Testis (tissue), 3 donors: Measurements from ENCODE around the gene TRPM3. TPM values are rescaled to one million over a fixed set of nuclear protein-coding genes. Genes with fewer than 3 reads are reported as not detected.

ENCODE experiments used
- DNase-seq: peaks from one replicate; pipeline ENCODE4 v3.0.0-alpha.2; 2019
- H3K27ac ChIP-seq, 2 donors: fragments of 200-600 bp; sonication (generic); one replicate each; pipeline ENCODE4 v1.5.1; 2019
- H3K27me3 ChIP-seq: fragments of 200-600 bp; sonication (generic); one replicate; pipeline ENCODE4 v1.5.1; 2019
- H3K36me3 ChIP-seq: fragments of 200-600 bp; sonication (generic); one replicate; pipeline ENCODE4 v1.5.1; 2017; ENCODE audit warnings: low read depth; ENCODE audit errors: missing control alignments
- H3K4me1 ChIP-seq: fragments of 200-600 bp; sonication (generic); one replicate; pipeline ENCODE4 v1.5.1; 2019
- H3K4me3 ChIP-seq, 2 donors: fragments of 200-600 bp; sonication (generic); one replicate each; pipeline ENCODE4 v1.5.1; 2017 to 2019
- H3K9me3 ChIP-seq: fragments of 200-600 bp; sonication (generic); one replicate; pipeline ENCODE4 v1.5.1; 2017
- POLR2A ChIP-seq: fragments of 450-650 bp; IDR thresholded peaks from one replicate; pipeline ENCODE4 v1.6.1; 2017; ENCODE audit warnings: antibody characterized with exemption, mild to moderate bottlenecking, moderate library complexity
- WGBS, 2 donors: methylation state at CpG; one replicate each; pipeline ENCODE4 v1.1.5; 2018; 5-methylcytosine and 5-hydroxymethylcytosine counted together
- intact Hi-C: fragments of 100-400 bp; cut with DNase I; formaldehyde crosslinking; loops from one replicate; pipeline ENCODE4 v1.15.1; 2023; ENCODE audit warnings: low total_unique reads
- polyA plus RNA-seq: library from polyadenylated mRNA; stranded (reverse); fragments of 350-450 nt; fragmentation: Illumina TruSeq; extraction: RNeasy Lipid Tissue Mini Kit (QIAGEN cat#74804); gene quantifications from one replicate; pipeline ENCODE4 v1.2.3, GENCODE V29; 2014; ENCODE audit warnings: low read depth, low replicate concordance; ENCODE audit not compliant: insufficient read depth
- total RNA-seq, 2 donors: library from RNA; depleted of rRNA; stranded (reverse); fragments of >200 nt; gene quantifications; one replicate each; pipeline ENCODE4 v1.2.3, GENCODE V29; 2016
- TF ChIP-seq, protein P1 (sequence below), 3 experiments: fragments of 450-650 bp in 2 of 3; fragments of 200-600 bp in 1 of 3; sonication (generic) in 1 of 3; IDR thresholded peaks; one replicate each; pipeline ENCODE4 v1.5.1; 2016 to 2019; ENCODE audit warnings: antibody characterized with exemption in 3 of 3, mild to moderate bottlenecking in 2 of 3, moderate library complexity in 1 of 3

The TRPM3 gene
- total and polyA plus RNA-seq, 3 donors from 2014 or later: 4.1 to 54.3 (median 43.9) TPM

DNA sequence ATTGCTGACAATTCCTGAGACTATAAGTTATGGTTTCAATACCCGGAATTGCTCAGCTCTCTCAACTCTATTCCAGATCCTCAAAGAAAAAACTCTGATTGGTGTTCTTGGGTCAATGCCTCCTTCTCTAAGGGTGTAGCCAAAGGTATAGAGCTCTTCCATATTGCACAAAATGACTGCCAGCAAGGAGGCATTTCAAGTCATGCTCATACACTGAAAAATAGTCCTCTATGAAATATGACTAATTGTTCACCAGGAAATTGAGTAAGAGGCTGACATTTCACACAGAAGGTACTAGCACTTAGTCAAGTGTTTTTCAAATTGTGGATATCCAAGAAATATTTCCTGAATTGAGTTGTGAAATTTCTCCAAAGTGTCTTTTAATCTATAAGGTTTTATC is 595.9 kb downstream of the TRPM3 start:
- Histone ChIP-seq H3K27ac (no peak overlapping the region), H3K4me1 (no peaks in the 10 kb centered on the region), H3K27me3 (no peaks in the 10 kb centered on the region), H3K36me3 (no peaks in the 10 kb centered on the region), H3K9me3 (no peaks in the 10 kb centered on the region), H3K4me3 (no peak overlapping the region)
- TF ChIP-seq POLR2A: no peak
- TF ChIP-seq, protein P1, sequence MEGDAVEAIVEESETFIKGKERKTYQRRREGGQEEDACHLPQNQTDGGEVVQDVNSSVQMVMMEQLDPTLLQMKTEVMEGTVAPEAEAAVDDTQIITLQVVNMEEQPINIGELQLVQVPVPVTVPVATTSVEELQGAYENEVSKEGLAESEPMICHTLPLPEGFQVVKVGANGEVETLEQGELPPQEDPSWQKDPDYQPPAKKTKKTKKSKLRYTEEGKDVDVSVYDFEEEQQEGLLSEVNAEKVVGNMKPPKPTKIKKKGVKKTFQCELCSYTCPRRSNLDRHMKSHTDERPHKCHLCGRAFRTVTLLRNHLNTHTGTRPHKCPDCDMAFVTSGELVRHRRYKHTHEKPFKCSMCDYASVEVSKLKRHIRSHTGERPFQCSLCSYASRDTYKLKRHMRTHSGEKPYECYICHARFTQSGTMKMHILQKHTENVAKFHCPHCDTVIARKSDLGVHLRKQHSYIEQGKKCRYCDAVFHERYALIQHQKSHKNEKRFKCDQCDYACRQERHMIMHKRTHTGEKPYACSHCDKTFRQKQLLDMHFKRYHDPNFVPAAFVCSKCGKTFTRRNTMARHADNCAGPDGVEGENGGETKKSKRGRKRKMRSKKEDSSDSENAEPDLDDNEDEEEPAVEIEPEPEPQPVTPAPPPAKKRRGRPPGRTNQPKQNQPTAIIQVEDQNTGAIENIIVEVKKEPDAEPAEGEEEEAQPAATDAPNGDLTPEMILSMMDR (IDR thresholded peaks at IDR 0.05): no peak
- WGBS, 2 donors: 80 to 89% methylated on average over 1 of the region's 1 CpG
- intact Hi-C loops: no loop called here
- DNase-seq: no peak

DNA sequence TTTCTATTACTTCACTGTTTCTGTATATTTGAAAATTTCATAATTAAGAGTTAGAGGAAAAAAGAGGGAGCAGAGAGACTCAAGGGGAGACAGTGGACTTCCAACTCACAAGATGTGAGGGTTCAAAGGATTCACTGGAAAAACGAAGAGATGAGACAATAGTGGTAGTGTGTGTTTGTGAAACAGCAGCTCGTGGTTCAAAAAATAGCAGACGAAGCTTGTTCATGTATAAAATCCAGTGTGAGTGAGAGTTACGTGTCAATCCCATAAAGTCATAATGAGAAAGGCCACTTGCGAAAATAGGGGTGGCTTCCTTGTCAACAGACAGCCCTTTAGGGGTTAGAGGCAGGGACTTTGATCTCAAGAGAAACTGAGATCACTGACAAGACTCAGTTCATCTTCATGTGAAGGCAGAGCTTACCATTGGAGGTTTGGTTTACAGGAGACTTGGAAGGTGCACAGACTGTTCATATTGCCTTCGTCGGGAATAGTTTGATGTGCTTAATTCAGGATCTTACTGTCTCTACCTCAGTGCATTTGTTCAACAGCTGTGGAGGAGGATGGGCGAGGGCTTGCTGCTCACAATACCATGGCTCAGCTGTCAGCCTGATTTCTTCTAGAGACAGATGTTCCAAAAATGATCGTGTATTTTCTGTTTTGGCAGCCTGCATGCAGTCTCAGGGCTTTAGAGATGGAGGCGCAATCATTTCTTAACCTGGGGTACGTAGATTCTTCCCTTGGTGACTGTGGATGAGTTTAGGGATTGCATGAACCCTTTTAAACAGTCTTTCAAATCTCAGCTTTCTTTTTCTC is 601.3 kb downstream of the TRPM3 start:
- no peak for TF ChIP-seq POLR2A
- TF ChIP-seq, protein P1 (IDR thresholded peaks at IDR 0.05): no peak
- Histone ChIP-seq H3K9me3 (no peaks in the 10 kb centered on the region), H3K27me3 (no peaks in the 10 kb centered on the region), H3K27ac (no peak overlapping the region), H3K4me3 (no peak overlapping the region), H3K36me3 (no peaks in the 10 kb centered on the region), H3K4me1 (no peaks in the 10 kb centered on the region)
- no peak for DNase-seq
- WGBS, 2 donors: 81 to 84% methylated on average over 11 of the region's 11 CpGs
- intact Hi-C loops: no loop called here

DNA sequence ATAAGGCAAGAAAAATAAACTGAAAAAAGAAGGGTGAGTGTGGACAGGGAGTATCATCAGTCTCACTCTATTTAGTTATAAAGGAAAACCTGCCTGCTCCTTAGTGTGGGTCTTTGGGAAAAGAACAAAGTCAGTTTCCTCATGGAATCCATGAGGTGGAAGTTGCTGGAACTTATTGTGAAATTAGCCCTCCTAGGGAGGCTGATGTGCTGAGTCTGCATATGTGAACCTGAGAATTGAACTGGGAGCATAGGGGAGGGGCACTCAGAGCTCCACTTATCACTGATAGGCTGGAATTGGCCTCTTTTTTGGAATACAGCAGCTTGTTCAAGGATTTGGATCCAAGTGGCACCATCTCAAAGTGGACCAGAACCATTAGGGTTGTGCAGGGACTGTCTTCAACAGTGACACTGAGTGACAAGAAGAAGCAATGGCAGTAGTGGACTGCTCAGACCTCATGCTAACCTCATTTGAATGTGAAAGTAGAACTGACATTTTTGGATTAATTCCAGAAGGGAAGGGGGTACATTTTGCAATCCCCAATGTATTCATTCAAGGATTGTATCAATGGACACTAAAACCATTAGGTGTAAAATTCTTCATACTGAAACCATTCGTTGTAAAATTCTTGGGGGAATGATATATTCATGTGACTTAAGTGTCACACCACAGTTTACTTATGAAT is 603.4 kb downstream of the TRPM3 start:
- no peaks in the 10 kb centered on the region for H3K36me3 ChIP-seq
- H3K9me3 ChIP-seq: no peaks in the 10 kb centered on the region
- DNase-seq: no peak
- H3K4me1 ChIP-seq: no peaks in the 10 kb centered on the region
- no peak for TF ChIP-seq POLR2A
- TF ChIP-seq, protein P1 (IDR thresholded peaks at IDR 0.05): no peak
- intact Hi-C loops: no loop called here
- H3K27me3 ChIP-seq: no peaks in the 10 kb centered on the region
- 78 to 83% methylated on average over 1 of the region's 1 CpG for WGBS, 2 donors
- H3K27ac ChIP-seq: no peak overlapping the region
- no peak overlapping the region for H3K4me3 ChIP-seq

DNA sequence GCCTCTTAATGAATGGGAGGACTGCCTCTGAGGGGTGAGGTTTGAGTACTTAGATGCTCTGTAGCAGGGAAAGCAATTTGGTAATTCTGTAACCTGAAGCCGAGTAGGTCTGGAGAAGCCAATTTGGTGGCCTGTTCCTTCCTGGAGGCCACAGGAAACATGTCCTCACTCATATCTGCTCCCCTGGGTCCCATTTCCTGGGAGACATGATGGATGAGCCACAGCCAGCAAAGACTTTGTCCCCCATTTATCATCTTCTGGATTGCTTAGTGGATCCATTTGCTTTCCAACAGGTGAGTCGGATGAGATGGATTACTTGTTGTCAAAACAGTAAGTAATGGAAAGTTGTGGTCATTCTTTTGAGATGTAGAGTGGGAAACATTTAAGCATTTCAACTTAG is 607.1 kb downstream of the TRPM3 start:
- WGBS, 2 donors: 89 to 100% methylated on average over 2 of the region's 2 CpGs
- Histone ChIP-seq H3K9me3 (no peaks in the 10 kb centered on the region), H3K27me3 (no peaks in the 10 kb centered on the region), H3K27ac (no peak overlapping the region), H3K4me1 (no peaks in the 10 kb centered on the region), H3K36me3 (no peaks in the 10 kb centered on the region), H3K4me3 (no peak overlapping the region)
- no peak for DNase-seq
- no peak for TF ChIP-seq POLR2A
- intact Hi-C loops: no loop called here

DNA sequence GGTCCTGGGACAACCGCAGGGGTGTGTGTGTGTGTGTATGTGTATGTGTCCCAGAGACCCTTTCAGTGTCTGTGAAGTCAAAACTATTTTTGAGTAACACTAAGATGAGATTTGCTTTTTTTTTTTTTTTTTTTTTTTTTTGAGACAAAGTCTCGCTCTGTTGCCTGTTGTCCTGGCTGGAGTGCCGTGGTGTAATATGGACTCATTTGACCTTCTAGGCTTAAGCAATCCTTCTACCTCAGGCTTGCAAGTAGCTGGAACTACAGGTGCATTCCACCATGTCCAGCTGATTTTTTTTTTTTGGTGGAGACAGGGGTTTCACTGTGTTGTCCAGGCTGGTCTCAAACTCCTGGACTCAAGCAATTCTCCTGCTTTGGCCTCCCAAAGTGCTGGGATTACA is 609.6 kb downstream of the TRPM3 start:
- TF ChIP-seq POLR2A: no peak
- TF ChIP-seq, protein P1 (IDR thresholded peaks at IDR 0.05): no peak
- H3K27ac ChIP-seq: no peak overlapping the region
- no peak overlapping the region for H3K4me3 ChIP-seq
- H3K9me3 ChIP-seq: no peaks in the 10 kb centered on the region
- no peak for DNase-seq
- no peaks in the 10 kb centered on the region for H3K36me3 ChIP-seq
- intact Hi-C loops: no loop called here
- 85 to 89% methylated on average over 3 of the region's 3 CpGs for WGBS, 2 donors
- H3K27me3 ChIP-seq: no peaks in the 10 kb centered on the region
- H3K4me1 ChIP-seq: no peaks in the 10 kb centered on the region
